OCI-LY3 (cell line): ENCODE data around the gene KLHL21.

Experiments used
- H2AFZ ChIP-seq: fragments of 200-600, 300-600 bp; shearing (Covaris generic); 2 replicates; pipeline ENCODE4 v1.6.0; 2014; ENCODE audit warnings: antibody characterized with exemption, low read depth, low read length
- H3K27ac ChIP-seq: fragments of 200-600, 300-600 bp; sonication (generic); 2 replicates; pipeline ENCODE4 v1.5.1; 2014; ENCODE audit warnings: mild to moderate bottlenecking, low read length, moderate library complexity, mixed read lengths
- H3K27me3 ChIP-seq: fragments of 200-600, 300-600 bp; sonication (generic); 2 replicates; pipeline ENCODE4 v1.6.1; 2014; ENCODE audit warnings: low read depth, low read length, mixed read lengths
- H3K36me3 ChIP-seq: fragments of 200-600, 300-600 bp; sonication (generic); replicated peaks from 2 replicates; pipeline ENCODE3; 2014; ENCODE audit warnings: low read depth, low read length, mixed read lengths
- H3K4me1 ChIP-seq: fragments of 300-600, 200-600 bp; sonication (generic); 2 replicates; pipeline ENCODE4 v1.6.1; 2014; ENCODE audit warnings: low read length, mixed read lengths
- H3K4me2 ChIP-seq: fragments of 200-600, 300-600 bp; sonication (generic); 2 replicates; pipeline ENCODE4 v1.6.1; 2014; ENCODE audit warnings: low read length, mixed read lengths
- H3K4me3 ChIP-seq: fragments of 300-600, 200-600 bp; sonication (generic); 2 replicates; pipeline ENCODE4 v1.5.1; 2014; ENCODE audit warnings: antibody characterized with exemption, mild to moderate bottlenecking, low read length, moderate library complexity
- H3K79me2 ChIP-seq: fragments of 300-600, 200-600 bp; shearing (Covaris generic); 2 replicates; pipeline ENCODE4 v1.6.1; 2014; ENCODE audit warnings: mild to moderate bottlenecking, low read length, mixed read lengths
- H3K9ac ChIP-seq: fragments of 300-600, 200-600 bp; shearing (Covaris generic); 2 replicates; pipeline ENCODE4 v1.6.0; 2014; ENCODE audit warnings: mild to moderate bottlenecking, low read length, moderate library complexity
- H3K9me3 ChIP-seq: fragments of 200-600, 300-600 bp; shearing (Covaris generic); 2 replicates; pipeline ENCODE4 v1.6.1; 2014; ENCODE audit warnings: low read length, mixed read lengths; ENCODE audit not compliant: insufficient read depth
- H4K20me1 ChIP-seq: fragments of 200-600, 300-600 bp; sonication (generic); 2 replicates; pipeline ENCODE4 v1.6.1; 2016; ENCODE audit warnings: low read length, mixed read lengths; ENCODE audit not compliant: insufficient read depth
- CTCF ChIP-seq: fragments of 200-600, 300-600 bp; sonication (generic); IDR thresholded peaks from 2 replicates; pipeline ENCODE4 v1.5.1; 2014; ENCODE audit warnings: antibody characterized with exemption, low read length, low read depth
- EZH2phosphoT487 ChIP-seq: fragments of 200-600 bp; shearing (Covaris generic); IDR thresholded peaks from 2 replicates; pipeline ENCODE4 v1.6.1; 2018; ENCODE audit warnings: antibody characterized with exemption, mixed run types, low read depth

The KLHL21 gene

DNA sequence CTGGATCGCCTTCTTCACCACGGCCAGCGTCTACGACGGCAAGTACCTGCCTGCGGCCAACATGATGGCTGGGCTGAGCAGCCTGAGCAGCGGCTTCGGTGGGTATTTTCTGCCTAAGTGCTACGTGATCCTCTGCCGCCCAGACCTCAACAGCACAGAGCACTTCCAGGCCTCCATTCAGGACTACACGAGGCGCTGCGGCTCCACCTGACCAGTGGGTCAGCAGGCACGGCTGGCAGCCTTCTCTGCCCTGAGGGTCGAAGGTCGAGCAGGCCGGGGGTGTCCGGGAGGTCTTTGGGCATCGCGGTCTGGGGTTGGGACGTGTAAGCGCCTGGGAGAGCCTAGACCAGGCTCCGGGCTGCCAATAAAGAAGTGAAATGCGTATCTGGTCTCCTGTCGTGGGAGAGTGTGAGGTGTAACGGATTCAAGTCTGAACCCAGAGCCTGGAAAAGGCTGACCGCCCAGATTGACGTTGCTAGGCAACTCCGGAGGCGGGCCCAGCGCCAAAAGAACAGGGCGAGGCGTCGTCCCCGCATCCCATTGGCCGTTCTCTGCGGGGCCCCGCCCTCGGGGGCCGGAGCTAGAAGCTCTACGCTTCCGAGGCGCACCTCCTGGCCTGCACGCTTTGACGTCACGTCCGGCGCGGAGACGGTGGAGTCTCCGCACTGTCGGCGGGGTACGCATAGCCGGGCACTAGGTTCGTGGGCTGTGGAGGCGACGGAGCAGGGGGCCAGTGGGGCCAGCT is 23.1 kb downstream of the KLHL21 start, which contains the start of gene ZBTB48:
Gene ZBTB48, plus strand, starts transcription at position 621 of the 745 bp plus-strand sequence. CDS start 616 bp downstream, outside the sequence.
- peak within 1 kb of the TSS; percentile 39 for H3K27ac ChIP-seq
- no peaks in the 10 kb centered on the region for H3K27me3 ChIP-seq
- no peaks in the 10 kb centered on the region for H4K20me1 ChIP-seq
- peak within 1 kb of the TSS; percentile 78; the same call in 1 of the 2 replicates for H2AFZ ChIP-seq
- TF ChIP-seq CTCF (no peak), EZH2phosphoT487 (no peak)
- peak within 1 kb of the TSS; percentile 94 for H3K4me2 ChIP-seq
- peak within 1 kb of the TSS; percentile 82 for H3K9ac ChIP-seq
- no peaks in the 10 kb centered on the region for H3K36me3 ChIP-seq
- H3K9me3 ChIP-seq, result no peaks in the 10 kb centered on the region
- H3K79me2 ChIP-seq, result peaks cover 19% of the 10 kb centered on the region
- H3K4me3 ChIP-seq, result peak within 1 kb of the TSS; percentile 98
- peaks cover 13% of the 10 kb centered on the region for H3K4me1 ChIP-seq

DNA sequence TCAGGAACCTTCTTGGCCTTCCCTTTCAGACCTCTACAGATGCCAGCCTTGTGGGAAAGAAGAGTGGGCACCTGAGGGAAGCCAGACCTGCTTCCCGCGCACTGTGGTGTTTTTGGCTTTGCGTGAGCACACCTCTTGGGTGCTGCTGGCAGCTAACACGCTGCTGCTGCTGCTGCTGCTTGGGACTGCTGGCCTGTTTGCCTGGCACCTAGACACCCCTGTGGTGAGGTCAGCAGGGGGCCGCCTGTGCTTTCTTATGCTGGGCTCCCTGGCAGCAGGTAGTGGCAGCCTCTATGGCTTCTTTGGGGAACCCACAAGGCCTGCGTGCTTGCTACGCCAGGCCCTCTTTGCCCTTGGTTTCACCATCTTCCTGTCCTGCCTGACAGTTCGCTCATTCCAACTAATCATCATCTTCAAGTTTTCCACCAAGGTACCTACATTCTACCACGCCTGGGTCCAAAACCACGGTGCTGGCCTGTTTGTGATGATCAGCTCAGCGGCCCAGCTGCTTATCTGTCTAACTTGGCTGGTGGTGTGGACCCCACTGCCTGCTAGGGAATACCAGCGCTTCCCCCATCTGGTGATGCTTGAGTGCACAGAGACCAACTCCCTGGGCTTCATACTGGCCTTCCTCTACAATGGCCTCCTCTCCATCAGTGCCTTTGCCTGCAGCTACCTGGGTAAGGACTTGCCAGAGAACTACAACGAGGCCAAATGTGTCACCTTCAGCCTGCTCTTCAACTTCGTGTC is 23.9 kb downstream of the KLHL21 start:
- H3K4me3 ChIP-seq, result peak overlapping the region; percentile 98

GRCh38 chr1:6577831-6578525 is 24.7 kb downstream of the KLHL21 start:
- Histone ChIP-seq H3K9ac (no peak overlapping the region), H3K27me3 (no peaks in the 10 kb centered on the region), H3K4me1 (peaks cover 13% of the 10 kb centered on the region), H3K4me3 (no peak overlapping the region), H4K20me1 (no peaks in the 10 kb centered on the region), H3K27ac (no peak overlapping the region), H2AFZ (no peak overlapping the region), H3K4me2 (no peak overlapping the region), H3K79me2 (peaks cover 19% of the 10 kb centered on the region), H3K9me3 (no peaks in the 10 kb centered on the region), H3K36me3 (no peaks in the 10 kb centered on the region)
- TF ChIP-seq CTCF (no peak), EZH2phosphoT487 (no peak)

More for the DNA sequence above, 23.9 kb downstream of the KLHL21 start:
- Histone ChIP-seq H3K4me2 (peak overlapping the region; percentile 89), H3K36me3 (no peaks in the 10 kb centered on the region), H3K27ac (no peak overlapping the region), H3K9ac (peak overlapping the region; percentile 55; the same call in 1 of the 2 replicates), H2AFZ (no peak overlapping the region), H3K79me2 (peaks cover 19% of the 10 kb centered on the region), H3K27me3 (no peaks in the 10 kb centered on the region), H3K4me1 (peaks cover 13% of the 10 kb centered on the region), H3K9me3 (no peaks in the 10 kb centered on the region), H4K20me1 (no peaks in the 10 kb centered on the region)
- TF ChIP-seq CTCF, result no peak
- no peak for TF ChIP-seq EZH2phosphoT487
